Astrocyte (in vitro differentiated cells and primary cell): ENCODE measurements around the gene SRRM4.

Experiments
- EZH2 ChIP-seq: IDR thresholded peaks from 2 replicates; pipeline ENCODE4 v1.6.1; 2012; ENCODE audit warnings: mild to moderate bottlenecking, low read length, inconsistent platforms; ENCODE audit not compliant: insufficient read depth
- TF ChIP-seq, protein P1 (sequence below): IDR thresholded peaks from 2 replicates; pipeline ENCODE4 v1.5.1; 2011; ENCODE audit warnings: low read depth, mild to moderate bottlenecking, inconsistent platforms, low read length, moderate library complexity; ENCODE audit not compliant: insufficient read depth

- TF ChIP-seq, protein P1, sequence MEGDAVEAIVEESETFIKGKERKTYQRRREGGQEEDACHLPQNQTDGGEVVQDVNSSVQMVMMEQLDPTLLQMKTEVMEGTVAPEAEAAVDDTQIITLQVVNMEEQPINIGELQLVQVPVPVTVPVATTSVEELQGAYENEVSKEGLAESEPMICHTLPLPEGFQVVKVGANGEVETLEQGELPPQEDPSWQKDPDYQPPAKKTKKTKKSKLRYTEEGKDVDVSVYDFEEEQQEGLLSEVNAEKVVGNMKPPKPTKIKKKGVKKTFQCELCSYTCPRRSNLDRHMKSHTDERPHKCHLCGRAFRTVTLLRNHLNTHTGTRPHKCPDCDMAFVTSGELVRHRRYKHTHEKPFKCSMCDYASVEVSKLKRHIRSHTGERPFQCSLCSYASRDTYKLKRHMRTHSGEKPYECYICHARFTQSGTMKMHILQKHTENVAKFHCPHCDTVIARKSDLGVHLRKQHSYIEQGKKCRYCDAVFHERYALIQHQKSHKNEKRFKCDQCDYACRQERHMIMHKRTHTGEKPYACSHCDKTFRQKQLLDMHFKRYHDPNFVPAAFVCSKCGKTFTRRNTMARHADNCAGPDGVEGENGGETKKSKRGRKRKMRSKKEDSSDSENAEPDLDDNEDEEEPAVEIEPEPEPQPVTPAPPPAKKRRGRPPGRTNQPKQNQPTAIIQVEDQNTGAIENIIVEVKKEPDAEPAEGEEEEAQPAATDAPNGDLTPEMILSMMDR, result no peak
- no peak for TF ChIP-seq EZH2
Measured at GRCh38 chr12:119130523-119130922, 149.2 kb downstream of the SRRM4 start.
